Kidney (tissue), 14 donors: Measurements from ENCODE around the gene NUDT17. TPM values are rescaled to one million over a fixed set of nuclear protein-coding genes. Genes with fewer than 3 reads are reported as not detected.
"Not testable (repeated sequence)": the region's sequence is repeated elsewhere in the genome, so short reads cannot be mapped to it uniquely, and the experiment has no call there.

ENCODE experiments used
- DNase-seq, 5 donors: peaks; one replicate each; pipeline ENCODE4 v3.0.0-alpha.2; 2013 to 2020
- FAIRE-seq: peaks from 2 replicates; lab custom pipeline; 2012; peaks lifted over from hg19 to GRCh38; lab: Jason Lieb, UNC
- H3K27ac ChIP-seq, 2 donors: one replicate each; pipeline ENCODE4 v1.7.0; 2013; ENCODE audit warnings: low read depth in 2 of 2, low read length in 2 of 2, inconsistent platforms in 1 of 2
- H3K27me3 ChIP-seq: one replicate; pipeline ENCODE4 v1.7.1; 2013; ENCODE audit warnings: low read length, inconsistent platforms; ENCODE audit not compliant: control insufficient read depth, insufficient read depth
- H3K36me3 ChIP-seq, 3 donors: one replicate each; pipeline versions ENCODE4 v1.7.0 to v1.7.1; 2013; ENCODE audit warnings: low read length in 3 of 3, control low read depth in 1 of 3, inconsistent platforms in 1 of 3; ENCODE audit not compliant: insufficient read depth in 3 of 3, control insufficient read depth in 2 of 3
- H3K4me1 ChIP-seq, 3 donors: one replicate each; pipeline versions ENCODE4 v1.7.0 to v1.7.1; 2013; ENCODE audit warnings: low read length in 3 of 3, inconsistent platforms in 1 of 3, low read depth in 1 of 3; ENCODE audit not compliant: control insufficient read depth in 2 of 3, insufficient read depth in 2 of 3
- H3K4me3 ChIP-seq, 3 donors: one replicate each; pipeline versions ENCODE4 v1.7.0 to v1.8.1; 2013; ENCODE audit warnings: low read length in 3 of 3, control low read depth in 1 of 3, inconsistent platforms in 1 of 3
- H3K9ac ChIP-seq, 3 donors: one replicate each; pipeline versions ENCODE4 v1.7.0 to v1.7.1; 2013; ENCODE audit warnings: low read length in 3 of 3, control low read depth in 1 of 3, inconsistent platforms in 1 of 3
- H3K9me3 ChIP-seq, 3 donors: one replicate each; pipeline versions ENCODE4 v1.7.0 to v1.7.1; 2013; ENCODE audit warnings: low read length in 3 of 3, control low read depth in 1 of 3, inconsistent platforms in 1 of 3; ENCODE audit not compliant: control insufficient read depth in 2 of 3, insufficient read depth in 1 of 3
- CTCF ChIP-seq: IDR thresholded peaks from 3 replicates; pipeline ENCODE4 v1.5.1; 2012; ENCODE audit warnings: mild to moderate bottlenecking, moderate library complexity, borderline replicate concordance; ENCODE audit not compliant: insufficient read depth; ENCODE audit errors: extremely low read depth
- intact Hi-C: fragments of 100-400 bp; cut with DNase I; formaldehyde crosslinking; loops from one replicate; pipeline ENCODE4 v1.11.1; 2022
- polyA plus RNA-seq: library from polyadenylated mRNA; stranded (reverse); fragments of 350-450 nt; fragmentation: Illumina TruSeq; extraction: RNeasy Lipid Tissue Mini Kit (QIAGEN cat#74804); gene quantifications from one replicate; pipeline ENCODE4 v1.2.3, GENCODE V29; 2014; ENCODE audit warnings: low read depth, low replicate concordance; ENCODE audit not compliant: insufficient read depth
- total RNA-seq: library from RNA; stranded (reverse); fragmentation: NEBNext Ultra II Directional; extraction: Animal tissue kit (Norgen Biotek cat#: 25700); gene quantifications from one replicate; pipeline ENCODE4 v1.2.1, GENCODE V29; 2021
- donor health status: control.
- donor health status: control.
- donor health status: control.
- donor health status: control.
- donor health status: control.
- donor health status: DM: yes; HTN: yes; CAD: no.
- donor health status: Normal renal cell carcinoma (clear cell type).

Gene NUDT17
- total and polyA plus RNA-seq, 2 donors from 2014 or later = 3.8 to 5.5 TPM

- no peak for TF ChIP-seq CTCF
- Histone ChIP-seq H3K9me3 (no peaks in the 10 kb centered on the region), H3K27ac (no peak overlapping the region), H3K27me3 (no peaks in the 10 kb centered on the region), H3K4me3 (no peak overlapping the region), H3K36me3 (peaks cover 21 to 50% (median 42%) of the 10 kb centered on the region in 3 donors), H3K4me1 (peaks cover 0 to 6% (median 0%) of the 10 kb centered on the region in 3 donors), H3K9ac (no peak overlapping the region)
- intact Hi-C loops = no loop called here
- no peak for DNase-seq
- FAIRE-seq = no peak
Observed at GRCh38 chr1:145827966-145828365, 17.5 kb upstream of the NUDT17 start.

DNA sequence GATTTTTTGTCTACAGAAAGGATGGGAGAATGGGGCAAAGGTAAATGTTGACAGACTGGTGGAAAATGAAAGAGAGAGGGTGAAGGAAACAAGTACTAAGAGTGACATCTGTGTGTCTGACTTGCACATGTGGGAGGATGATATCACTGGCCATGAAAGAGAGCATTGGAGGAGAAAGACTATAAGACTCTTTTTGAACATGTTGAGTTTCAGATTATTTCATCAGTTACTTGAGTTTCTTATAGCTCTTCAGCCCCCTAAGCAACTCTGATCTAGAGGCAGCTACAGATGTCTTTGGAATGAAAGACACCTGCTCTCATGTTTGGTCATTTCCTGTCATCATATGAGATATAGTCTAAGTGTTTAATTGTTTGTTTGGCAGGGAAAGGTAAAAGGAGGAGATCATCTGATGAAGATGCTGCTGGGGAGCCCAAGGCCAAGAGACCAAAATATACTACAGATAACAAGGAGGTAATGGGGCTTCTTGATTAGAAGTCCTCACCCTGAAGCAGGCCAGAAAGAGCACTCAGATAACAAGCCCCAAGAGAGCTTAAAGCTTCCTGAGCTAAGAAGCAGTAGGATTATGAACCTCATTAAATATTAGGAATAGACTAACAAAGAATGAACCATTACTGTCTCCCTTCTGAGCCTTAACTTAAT, 16.9 kb upstream of the NUDT17 start:
- no peak for FAIRE-seq
- no peaks in the 10 kb centered on the region for H3K27me3 ChIP-seq
- no peak overlapping the region for H3K27ac ChIP-seq
- no peak overlapping the region for H3K9ac ChIP-seq
- no peaks in the 10 kb centered on the region for H3K9me3 ChIP-seq
- no peak for TF ChIP-seq CTCF
- peaks cover 25 to 56% (median 45%) of the 10 kb centered on the region in 3 donors for H3K36me3 ChIP-seq
- intact Hi-C loops = no loop called here
- peaks cover 0 to 6% (median 0%) of the 10 kb centered on the region in 3 donors for H3K4me1 ChIP-seq
- no peak overlapping the region for H3K4me3 ChIP-seq
- DNase-seq = no peak

- DNase-seq, H3K9me3 ChIP-seq, H3K27ac ChIP-seq, H3K4me1 ChIP-seq, FAIRE-seq, intact Hi-C loops, H3K4me3 ChIP-seq, H3K27me3 ChIP-seq, H3K9ac ChIP-seq: not testable (repeated sequence)
- peaks cover 26 to 63% (median 56%) of the 10 kb centered on the region in 3 donors for H3K36me3 ChIP-seq
Observed at GRCh38 chr1:145830810-145831209, 14.6 kb upstream of the NUDT17 start.

- no peak for DNase-seq
- intact Hi-C loops = no loop called here
- Histone ChIP-seq H3K27me3 (no peaks in the 10 kb centered on the region), H3K9ac (no peak overlapping the region), H3K36me3 (peaks cover 22 to 64% (median 54%) of the 10 kb centered on the region in 3 donors), H3K27ac (no peak overlapping the region), H3K4me3 (no peak overlapping the region), H3K9me3 (no peaks in the 10 kb centered on the region), H3K4me1 (no peaks in the 10 kb centered on the region)
- TF ChIP-seq CTCF = no peak
- no peak for FAIRE-seq
Observed at GRCh38 chr1:145837656-145838055, 7.8 kb upstream of the NUDT17 start.
